Kidney tubule cell (primary cell): Measurements from ENCODE around the gene SUMO3.

ENCODE experiments used
- DNase-seq: peaks from one replicate; pipeline ENCODE4 v3.0.0-alpha.2; 2018; ENCODE audit warnings: low spot score

SUMO3 gene

DNA sequence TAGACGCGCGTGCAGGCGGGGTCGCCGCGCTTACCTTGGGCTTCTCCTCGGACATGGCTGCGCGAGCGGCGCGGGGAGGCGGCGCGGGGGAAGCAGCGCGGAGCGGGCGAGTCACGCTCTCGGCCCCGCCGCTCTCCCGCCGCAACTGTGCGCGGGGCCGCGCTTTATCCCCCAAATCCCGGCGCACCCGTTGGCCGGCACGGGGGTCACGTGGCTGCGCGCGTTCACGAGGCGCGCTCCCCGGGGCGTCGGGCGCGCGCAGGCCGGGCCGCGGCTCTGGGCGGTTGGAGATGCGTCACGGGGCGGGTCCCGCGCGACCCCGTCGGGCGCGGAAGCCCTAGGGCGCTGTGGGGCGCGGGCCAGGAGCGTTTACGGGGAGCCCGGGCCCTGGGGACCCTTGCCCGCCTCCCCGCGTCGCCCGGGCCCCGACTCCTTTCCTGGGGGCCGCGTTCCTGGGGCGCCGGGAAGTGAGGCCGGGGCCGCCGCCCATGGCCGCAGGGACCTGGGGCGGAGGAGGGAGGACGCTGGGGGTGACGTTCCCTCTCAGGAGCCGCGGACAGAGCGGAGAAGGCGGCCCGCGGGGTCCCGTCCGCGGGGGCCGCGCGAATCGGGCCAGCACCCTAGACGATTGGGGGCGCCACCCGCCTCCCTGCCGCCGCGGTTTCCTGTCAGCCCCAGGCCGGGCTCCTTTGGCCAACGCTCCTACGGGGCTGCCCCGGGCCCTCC lies at the start of gene SUMO3:
SUMO3 (minus strand) TSS at position 149 of the 726 bp plus-strand sequence; CDS start at position 55, 94 bp downstream.
- peak; percentile 83 for DNase-seq

DNA sequence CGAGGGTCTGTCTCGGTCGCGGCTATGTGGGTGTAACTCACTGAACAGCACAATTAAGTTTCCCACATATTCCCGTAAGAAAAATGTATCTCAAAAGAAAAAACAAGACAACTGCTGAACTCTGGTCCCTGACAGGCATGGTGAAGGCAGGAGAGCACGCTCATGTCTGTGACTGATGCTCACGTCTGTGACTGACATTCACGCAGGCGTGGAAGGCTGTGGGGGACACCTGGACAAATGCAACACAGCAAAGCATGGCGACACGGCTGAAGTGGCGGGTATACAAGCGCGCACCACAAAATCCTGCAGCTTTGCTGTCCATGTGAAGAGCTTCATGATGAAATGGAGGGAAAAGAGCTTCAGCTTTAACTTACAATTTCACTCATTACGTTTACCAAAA lies 49.6 kb upstream of the SUMO3 start:
- no peak for DNase-seq

DNA sequence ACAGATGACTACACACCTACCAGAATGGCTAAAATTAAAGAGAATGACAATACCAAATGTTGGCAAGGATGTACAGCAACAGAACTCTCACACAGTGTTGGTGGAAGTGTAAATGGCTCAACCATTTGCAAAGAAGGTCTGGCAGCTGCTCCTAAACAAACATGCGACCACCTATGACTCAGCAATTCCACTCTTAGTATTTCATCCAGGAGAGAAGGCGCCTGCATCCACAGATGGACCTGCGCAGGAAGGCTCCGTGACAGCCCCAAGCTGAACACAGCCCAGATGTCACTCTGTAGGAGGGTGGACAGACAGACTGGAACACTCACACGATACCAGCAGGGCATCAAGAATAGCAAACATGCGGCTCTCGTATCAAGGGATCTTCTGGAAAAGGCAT lies 48.9 kb upstream of the SUMO3 start:
- peak; percentile 46 for DNase-seq

DNA sequence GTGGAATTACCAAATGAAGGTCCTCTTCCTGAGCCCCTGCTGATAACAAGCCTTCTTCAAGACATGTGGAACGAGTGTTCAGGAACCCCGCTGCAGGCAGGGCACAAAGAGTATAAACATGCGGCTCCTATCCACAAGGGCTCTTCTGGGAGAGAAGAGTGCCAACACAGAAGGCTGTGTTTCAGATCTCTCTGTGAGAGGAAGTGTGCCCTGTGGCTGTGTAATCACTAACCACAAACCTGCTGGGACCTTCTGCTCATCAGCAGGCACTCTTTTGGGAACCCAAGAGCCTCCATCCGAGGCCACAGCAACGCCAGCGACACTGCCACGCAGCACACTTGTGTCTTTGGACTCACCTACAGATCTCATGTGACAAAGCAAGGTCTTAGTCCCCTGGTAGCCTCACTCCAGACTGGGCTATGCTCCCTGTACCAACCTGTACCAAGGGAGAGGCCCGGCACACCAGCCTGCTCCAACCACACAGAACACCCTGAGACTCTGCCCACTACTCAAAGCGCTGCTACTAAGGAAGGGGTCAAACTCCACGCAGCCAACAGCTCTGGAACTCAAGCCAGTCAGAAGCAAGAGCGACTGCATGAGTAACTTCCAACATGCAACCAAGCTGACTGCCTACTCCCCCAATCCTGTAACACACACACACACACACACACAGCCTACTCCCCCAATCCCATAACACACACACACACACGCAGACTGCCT lies 47.9 kb upstream of the SUMO3 start:
- peak; percentile 39 for DNase-seq

DNA sequence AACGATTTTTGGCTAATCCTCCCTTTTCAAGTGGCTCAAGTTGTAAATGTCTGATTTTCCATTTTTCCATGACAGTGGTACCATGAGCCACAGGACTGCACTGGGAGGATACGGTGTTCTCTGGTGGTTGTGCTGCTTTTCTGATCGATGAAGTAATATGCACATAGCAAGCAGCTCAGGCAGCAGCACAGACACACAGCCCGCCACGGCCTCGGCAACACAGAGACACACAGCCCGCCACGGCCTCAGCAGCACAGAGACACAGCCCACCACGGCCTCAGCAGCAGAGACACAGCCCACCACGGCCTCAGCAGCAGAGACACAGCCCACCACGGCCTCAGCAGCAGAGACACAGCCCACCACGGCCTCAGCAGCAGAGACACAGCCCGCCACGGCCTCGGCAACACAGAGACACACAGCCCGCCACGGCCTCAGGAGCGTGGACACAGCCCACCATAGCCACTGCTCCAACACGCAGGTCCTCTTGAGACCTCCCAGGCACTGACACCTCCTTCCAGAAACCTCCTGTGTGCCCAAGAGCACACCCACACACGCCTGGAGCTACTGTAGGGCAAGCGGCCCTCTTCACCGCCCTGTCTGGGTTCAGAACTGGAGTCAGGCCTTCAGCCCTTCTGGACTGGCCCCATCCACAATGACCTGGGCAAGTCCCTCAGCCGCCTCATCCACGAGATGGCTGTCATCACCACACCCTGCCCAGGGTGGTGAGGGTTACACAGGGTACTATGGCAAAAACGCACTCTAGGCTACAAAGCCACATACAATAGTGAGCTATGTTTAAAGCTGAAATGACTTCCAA lies 45.2 kb upstream of the SUMO3 start:
- no peak for DNase-seq

DNA sequence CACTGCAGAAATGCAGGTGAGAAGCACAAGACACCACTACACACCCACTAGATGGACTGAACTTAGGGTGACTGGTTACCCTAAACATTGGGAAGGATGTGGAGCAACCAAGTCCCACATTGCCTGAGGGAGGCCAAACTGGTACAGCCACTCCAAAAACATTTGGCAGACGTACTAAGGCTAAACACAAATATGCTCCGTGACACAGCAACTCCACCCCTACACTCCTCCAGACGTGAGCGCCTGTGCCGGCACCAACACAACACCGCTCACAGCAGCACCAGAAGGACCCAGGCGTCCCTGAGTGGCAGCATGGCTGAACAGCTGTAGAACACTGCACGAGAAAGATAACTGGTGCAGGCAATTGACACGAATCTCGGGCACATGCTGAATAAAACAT lies 40.9 kb upstream of the SUMO3 start:
- DNase-seq, result no peak

DNA sequence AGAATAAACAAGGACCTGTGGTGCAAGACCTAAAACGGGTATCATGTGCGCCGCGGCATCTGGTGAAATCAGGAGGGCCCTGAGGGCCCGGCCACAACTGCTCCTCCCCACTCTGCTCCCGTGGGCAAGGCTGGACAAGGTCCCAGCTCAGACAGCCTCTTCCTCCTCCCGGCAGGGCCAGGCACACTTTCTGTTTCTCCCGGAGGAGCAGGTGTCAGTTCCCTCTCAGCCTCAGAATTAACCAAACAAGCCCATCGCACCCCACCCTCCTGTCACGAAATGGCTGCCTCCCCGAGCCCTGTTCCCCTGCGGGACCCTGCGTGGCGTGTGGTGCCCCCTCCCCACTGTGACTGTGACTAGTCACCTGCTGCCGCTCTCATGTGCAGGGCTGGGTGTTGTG lies 40.4 kb upstream of the SUMO3 start:
- DNase-seq, result no peak

DNA sequence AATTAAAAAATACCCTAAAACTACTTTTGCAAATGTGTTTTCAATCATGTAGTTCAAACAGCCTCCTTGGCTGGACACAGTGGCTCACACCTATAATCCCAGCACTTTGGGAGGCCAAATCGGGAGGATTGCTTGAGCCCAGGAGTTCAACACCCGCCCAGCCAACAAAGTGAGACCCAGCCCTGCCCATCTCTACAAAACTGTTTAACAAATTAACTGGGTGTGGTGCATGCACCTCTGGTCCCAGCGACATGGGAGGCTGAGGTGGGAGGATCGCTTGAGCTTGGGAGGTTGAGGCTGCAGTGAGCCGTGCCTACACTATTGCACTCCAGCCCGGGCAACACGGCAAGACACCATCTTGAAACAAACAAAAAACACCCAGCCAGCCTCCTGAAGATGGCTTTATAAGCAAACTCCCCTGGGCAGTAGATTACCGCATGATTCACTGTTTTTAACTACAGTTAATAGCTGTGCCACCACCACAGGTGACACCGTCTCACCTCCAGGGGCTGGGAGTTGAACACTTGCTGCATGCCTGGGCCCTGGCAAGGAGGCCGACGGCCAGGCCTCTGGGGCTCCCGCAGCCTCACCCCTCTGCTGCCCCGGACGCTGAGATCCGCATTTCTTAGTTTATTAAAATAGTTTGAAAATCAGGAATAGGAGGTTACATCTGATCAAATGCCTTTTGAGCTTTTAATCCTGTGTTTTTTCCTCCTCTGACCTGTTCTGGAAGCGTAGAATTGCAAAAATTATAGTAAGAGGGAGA lies 39.4 kb upstream of the SUMO3 start:
- no peak for DNase-seq

DNA sequence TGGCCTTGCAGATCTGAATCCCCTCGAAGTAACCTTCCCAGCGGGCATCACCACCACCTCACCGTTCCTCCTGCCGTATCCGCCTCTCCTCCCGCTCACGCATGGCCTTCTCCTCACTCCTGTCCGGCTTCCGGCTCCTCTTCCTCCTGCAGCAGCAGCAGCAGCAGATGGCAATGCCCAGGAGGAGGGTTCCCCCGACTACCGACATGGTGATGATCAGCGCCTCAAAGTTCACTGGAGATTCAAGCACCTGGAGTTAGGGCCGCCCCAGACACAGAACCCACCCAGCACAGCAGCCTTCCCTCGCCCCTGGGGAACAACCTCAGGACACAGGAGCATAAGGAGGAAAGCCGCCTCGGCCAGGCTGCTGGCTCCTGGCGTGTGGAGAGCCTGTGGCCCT lies 38.3 kb upstream of the SUMO3 start:
- DNase-seq, result no peak

DNA sequence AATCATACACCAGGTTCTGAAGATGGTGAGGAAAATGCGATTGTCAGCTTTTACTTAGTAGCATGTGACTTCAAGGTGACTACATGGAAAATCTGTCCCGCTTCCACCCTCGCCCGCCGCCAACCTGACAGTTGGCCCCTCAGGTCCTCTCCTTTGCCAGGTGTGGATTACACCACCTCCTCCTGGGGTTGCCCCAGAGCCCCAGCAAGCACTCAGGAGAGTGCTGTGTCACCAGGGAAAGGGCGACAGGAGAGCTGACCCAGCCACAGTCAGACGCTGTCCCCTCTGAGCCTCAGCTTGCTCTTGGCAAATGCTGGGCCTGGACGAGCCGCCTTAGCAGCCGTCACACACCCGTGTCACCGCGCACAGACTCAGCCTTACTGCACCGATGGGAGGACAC lies 37.7 kb upstream of the SUMO3 start:
- DNase-seq, result no peak

DNA sequence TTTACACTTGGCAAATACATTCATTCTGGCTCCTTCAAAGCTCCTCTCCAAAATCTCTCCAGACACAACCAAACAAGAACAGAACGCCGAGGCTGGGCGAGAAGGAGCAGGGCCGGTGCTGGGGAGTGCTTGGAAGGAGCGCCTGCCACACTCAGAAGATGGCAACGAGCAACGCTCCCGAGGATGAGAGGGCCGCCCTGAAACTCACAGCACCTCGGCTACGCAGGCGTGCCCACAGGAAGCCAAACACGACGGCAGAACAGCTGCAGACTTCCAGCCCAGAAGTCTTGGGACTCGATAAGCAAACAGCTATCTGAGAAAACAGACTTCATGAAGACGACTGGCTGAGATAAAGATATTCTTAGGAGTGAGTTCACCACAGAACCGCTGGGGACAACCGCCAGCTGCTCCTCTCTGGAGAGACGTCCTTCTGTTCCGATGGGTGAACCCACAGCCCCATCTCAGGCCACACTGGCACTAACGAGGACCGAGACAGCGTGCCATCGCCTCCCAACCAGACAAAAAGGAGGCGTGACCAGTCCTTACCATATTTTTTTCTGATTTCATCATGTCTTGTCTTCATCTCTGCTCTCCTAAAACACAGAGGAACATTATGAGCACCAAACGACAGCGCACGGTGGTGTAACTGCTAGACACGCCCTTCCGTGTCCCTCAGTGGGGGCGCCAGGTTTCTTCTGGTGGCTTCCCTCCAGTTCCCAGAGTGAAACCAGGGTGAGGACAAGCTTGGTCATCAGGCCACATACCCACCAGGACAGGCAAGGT lies 37.0 kb upstream of the SUMO3 start:
- DNase-seq, result no peak

DNA sequence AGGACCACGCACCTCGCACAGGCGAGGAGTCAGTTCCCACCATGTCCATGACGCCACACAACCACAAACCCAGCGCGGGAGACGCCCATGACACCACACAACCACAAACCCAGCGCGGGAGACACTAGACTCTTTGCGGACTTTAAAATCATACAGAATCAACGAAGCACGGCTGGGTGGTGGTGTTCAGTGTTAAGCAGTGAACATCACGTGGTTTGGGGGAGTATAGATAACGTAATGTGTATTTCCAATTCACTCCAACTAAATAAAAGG lies 36.5 kb upstream of the SUMO3 start:
- DNase-seq, result no peak

DNA sequence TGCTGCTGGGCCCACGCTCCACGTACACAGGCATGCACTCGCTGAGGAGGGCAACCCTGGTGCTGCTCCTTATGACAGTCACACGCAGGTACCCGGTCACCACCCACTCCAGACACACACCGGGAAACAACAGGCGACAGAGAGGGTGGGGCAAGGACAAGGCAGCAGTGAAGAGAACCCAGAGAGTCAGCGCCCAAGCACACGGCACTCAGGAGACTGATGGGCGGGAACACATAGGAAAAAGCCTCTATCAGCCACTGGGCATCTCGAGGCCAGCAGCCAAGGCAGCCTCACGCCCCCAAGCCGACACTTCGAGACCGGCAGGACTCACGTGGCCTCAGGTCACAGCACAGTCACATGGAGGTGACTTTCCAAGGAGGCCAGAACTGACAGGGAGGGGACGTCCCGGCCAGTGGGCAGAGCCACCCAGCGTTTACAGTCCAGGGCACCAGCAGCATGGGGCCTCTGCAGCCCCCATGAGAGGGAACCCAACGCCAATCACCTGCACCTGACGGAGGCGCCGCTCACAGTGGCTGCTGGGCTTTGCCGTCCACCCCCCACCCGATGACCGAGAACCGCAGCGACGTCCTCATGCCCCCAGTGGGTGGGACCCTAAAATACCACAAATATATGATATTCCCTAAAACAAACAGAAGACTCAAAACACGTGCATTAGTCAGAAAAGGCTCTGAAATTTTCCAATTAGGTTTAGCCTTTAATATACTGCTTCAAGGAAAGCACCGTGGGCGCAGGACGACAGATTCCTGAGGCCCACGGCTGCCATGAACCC lies 35.9 kb upstream of the SUMO3 start:
- no peak for DNase-seq

DNA sequence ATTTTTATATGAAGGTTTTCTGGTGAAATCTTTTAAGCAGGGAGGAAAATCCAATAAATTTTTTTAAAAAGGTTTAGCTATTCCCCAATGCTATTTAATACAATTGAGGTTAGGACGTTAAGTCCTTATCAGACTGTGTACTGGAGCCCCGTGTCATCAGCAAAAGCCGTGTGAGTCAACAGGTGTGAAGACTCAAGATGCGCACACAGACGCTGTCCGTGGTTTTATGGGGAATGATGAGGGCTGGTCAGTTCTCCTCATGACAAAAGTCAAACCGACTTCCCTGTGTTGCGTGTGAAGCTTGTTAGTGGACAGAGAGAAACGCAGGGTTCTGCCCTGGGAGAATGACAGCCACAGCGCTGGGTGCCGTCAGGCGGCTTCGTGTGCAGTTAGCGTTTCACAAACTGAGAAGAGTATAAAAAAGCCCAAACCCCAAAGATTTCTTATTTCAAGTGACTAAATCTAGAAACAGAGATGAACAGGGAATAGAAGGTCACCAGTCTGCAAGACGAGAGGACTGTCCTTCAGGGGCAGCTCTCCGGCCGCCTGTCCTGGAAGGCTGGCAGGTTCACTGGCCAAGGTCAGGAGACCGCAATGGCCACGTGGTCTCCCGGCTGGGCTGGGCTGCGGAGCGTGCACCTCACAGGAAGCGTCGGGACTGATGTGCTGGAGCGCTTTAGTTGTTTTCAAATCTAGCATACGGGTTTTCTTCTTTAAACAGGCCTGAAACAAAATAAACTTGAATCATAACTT lies 33.2 kb upstream of the SUMO3 start:
- DNase-seq, result no peak

DNA sequence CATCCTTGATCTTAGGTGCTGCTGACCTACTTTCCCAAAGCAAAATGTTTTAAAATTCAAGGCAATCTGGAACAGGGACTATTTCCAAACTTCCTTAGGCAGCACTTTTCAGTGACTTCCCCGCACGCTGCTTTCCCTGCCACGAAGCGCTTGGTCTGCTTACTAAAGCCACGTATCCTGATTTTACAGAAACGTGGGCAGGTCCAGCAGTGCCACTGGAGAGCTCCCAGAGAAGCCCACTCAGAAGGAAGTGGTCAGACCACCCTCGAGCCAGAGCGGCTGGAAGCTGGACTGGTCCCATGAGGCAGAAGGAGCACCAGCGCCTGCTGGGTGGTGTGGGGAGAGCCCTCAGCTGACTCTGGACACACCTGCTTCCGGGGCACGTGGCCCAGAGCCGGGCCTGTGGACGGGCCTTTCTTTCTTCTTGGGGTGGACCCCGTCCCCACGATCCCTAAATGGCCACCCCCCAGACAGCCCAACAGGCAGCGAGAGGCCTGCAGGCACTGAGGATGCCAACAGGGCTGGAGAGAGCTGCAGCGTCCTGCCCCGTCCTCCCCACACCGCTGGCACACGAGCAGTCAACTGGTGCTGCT lies 32.4 kb upstream of the SUMO3 start:
- no peak for DNase-seq

DNA sequence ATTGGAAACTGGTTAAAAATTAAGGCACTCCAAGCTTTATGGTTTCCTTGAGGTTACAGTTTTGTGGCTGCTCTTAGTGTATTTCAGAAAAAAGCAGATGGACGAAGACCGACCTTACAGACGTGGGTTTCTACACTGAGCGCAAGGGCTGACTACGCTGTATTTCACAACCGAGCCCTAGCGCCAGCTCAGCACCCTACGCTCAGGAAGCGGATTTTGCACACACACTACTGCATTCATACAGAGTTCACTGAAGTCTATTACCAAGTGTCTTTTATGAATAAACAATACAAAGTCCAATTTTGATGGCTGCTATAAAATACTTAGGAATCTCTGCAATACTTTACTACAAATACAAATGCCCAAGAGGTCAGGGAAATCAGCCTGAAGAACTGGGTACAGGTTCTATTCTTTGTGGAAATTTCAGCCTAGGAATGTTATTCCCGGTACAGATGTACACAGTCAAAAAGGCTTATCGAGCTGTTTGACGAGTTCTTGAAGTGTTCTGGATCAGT lies 31.8 kb upstream of the SUMO3 start:
- no peak for DNase-seq

DNA sequence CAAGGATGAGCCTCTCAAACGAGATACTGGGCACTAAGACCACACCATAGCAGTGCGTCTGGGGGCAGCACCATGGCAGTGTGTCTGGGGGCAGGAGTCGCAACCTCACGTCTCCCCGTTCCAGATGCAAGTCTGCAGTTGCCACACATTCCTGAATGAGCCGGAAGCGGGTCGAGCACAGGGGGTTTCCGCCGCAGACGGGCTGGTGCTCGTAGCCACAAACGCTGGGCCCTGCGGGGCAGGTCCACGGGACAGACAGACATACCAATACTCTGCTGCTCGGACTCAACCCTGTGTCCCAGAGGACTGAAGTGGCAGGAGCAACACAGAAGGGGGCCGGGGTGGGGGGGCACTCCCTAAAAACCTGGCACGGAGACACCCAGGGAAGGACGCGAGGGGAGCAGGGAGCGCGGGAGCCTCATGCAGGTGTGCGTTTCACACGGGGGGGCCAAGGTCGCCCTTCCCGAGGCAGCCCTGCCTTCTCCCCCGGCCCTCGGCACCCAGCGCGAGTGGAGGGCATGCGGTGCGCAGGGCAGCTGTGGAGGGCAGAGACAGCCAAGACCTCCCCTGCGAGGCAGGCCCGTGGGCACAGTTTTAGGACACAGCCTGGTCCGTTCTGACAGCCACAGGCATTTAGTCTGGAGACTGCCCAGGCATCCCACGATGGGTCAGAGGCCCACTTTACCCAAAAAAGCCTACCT lies 31.1 kb upstream of the SUMO3 start:
- no peak for DNase-seq

DNA sequence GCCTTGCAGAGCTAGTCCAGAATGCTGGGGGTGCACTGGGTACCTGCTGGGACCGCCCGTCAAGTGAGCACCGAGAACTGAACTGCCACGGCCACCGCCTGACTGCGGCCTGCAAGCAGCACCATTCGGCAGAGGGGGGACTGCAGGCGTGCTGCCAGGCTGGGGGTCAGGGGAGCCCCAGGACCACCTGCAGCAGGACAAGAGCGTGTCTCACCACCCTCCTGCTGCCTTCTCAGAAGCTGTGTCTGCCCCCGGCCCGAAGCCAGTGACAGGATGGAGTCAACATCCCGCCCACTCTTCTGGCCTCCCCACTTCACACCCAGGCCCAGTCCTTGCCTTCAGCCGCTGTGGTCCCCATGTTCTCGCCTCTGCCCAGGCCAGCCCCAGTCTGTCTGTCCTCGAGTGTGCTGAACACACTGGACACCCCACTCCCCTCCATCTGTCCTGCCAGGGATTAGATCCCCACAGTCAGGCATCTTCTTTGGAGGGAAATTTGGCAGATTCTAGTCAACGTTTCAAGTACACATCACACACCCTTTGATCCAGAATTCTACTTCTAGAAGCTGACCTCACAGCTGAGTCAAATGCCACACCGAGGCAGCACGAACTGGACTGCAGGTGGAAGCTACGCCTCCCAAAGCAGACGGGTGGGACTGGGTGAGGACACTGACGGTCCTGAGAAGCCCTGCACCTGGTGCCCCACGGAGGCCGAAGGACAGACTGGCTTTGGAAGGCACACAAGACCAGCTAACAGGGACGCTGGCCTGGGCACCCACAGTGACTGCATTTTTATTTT lies 29.6 kb upstream of the SUMO3 start:
- DNase-seq, result no peak
